SU-DHL-6 (cell line): ENCODE data around the gene TJP1.

Source experiments
- CTCF ChIP-seq: fragments of 200-600 bp; sonication (generic); IDR thresholded peaks from one replicate; pipeline ENCODE4 v1.5.1; 2017; ENCODE audit warnings: antibody characterized with exemption, mild to moderate bottlenecking, low read length, moderate library complexity; ENCODE audit not compliant: insufficient read depth, poor library complexity, severe bottlenecking
- EZH2phosphoT487 ChIP-seq: fragments of 200-600 bp; sonication (generic), shearing (Covaris generic); conservative IDR thresholded peaks from 2 replicates; pipeline ENCODE4 v1.6.1; 2018; ENCODE audit warnings: mild to moderate bottlenecking, antibody characterized with exemption, low read length, moderate library complexity, mixed read lengths

DNA sequence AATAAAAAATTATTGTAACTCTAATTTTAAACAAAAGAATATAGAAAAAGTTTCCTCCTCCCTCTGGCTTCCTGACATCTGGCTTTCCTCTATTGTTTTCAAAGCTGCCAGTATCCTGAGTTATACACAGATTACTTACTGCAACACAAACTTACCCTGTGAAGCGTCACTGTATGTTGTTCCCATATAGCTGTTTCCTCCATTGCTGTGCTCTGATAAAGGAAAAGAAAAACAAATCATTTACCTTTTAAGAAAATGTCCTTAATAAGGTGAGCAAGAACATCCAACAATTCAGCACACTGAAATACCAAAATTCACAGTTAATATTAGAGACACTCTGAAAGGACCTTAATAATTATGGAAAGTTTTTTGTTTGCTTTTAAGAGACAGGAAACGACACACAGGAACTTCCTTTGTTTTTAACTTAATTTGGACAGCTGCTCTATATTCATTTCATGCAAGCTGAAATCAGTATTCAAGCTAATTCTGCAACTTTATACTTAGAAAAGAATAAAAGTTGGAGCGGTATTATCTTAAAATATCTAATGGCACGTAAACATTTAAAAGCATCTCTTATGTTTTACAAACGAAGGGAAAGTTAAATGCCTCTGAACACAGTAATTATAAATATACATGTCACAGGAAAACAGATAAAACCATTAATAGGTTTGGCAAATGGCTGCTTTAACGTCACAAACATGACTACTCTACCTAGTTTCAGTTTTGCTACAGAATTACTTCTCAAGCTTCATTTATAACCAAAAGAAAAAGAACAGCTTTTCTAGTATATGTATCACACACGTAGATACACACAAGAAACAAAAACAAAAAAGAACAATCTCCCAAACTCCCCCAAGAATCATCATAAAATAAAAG lies 21.5 kb downstream of the TJP1 start:
- TF ChIP-seq CTCF (no peak), EZH2phosphoT487 (no peak)
